ENCODE results near the gene ZRANB3.

DNA sequence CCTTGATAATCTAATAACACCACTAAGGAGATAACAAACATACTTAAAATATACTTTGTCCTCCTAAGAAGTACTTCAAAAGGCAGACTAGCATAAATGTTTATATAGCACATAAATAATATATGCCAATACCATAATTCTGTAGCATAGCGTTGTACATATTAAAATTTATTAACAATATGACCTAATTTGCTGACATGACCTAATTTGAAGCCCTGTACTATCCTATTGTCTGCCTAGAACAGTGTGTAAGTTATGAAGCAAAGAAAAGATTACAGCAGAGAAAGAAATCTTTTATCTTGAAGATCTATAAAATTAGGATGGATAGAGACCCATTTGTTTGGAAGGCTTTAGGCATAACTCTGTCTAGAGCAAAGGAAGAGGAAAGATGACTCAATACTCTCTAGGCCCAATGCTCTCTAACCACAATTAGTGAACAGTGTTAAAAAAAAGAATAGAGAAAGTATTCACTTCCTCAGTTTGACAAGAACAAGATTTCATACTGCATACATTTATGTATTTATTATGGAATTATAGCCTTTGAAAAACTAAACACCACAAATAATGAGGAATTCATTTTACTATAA lies 231.3 kb downstream of the ZRANB3 start:
- TF ChIP-seq, protein P1, sequence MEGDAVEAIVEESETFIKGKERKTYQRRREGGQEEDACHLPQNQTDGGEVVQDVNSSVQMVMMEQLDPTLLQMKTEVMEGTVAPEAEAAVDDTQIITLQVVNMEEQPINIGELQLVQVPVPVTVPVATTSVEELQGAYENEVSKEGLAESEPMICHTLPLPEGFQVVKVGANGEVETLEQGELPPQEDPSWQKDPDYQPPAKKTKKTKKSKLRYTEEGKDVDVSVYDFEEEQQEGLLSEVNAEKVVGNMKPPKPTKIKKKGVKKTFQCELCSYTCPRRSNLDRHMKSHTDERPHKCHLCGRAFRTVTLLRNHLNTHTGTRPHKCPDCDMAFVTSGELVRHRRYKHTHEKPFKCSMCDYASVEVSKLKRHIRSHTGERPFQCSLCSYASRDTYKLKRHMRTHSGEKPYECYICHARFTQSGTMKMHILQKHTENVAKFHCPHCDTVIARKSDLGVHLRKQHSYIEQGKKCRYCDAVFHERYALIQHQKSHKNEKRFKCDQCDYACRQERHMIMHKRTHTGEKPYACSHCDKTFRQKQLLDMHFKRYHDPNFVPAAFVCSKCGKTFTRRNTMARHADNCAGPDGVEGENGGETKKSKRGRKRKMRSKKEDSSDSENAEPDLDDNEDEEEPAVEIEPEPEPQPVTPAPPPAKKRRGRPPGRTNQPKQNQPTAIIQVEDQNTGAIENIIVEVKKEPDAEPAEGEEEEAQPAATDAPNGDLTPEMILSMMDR (IDR thresholded peaks at IDR 0.05; ENCODE audit: poor library complexity), result no peak
- TF ChIP-seq EZH2phosphoT487 (IDR thresholded peaks at IDR 0.05; ENCODE audit: low read depth, severe bottlenecking, unreplicated experiment) (no peak), EZH2 (IDR thresholded peaks at IDR 0.05; ENCODE audit: borderline replicate concordance) (no peak)

All from hepatocyte (in vitro differentiated cells).